Measurements from ENCODE around the gene GRIK4.

- TF ChIP-seq EZH2phosphoT487 (IDR thresholded peaks at IDR 0.05): no peak
- TF ChIP-seq, protein P1, sequence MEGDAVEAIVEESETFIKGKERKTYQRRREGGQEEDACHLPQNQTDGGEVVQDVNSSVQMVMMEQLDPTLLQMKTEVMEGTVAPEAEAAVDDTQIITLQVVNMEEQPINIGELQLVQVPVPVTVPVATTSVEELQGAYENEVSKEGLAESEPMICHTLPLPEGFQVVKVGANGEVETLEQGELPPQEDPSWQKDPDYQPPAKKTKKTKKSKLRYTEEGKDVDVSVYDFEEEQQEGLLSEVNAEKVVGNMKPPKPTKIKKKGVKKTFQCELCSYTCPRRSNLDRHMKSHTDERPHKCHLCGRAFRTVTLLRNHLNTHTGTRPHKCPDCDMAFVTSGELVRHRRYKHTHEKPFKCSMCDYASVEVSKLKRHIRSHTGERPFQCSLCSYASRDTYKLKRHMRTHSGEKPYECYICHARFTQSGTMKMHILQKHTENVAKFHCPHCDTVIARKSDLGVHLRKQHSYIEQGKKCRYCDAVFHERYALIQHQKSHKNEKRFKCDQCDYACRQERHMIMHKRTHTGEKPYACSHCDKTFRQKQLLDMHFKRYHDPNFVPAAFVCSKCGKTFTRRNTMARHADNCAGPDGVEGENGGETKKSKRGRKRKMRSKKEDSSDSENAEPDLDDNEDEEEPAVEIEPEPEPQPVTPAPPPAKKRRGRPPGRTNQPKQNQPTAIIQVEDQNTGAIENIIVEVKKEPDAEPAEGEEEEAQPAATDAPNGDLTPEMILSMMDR (IDR thresholded peaks at IDR 0.05): no peak
These were observed 258.4 kb downstream of the GRIK4 start for GRCh38 chr11:120769906-120770305.
